ENCODE measurements around the gene COL11A2. TPM values are rescaled to one million over a fixed set of nuclear protein-coding genes. Genes with fewer than 3 reads are reported as not detected.

Gene COL11A2
- total RNA-seq, 1 experiment from 2014 or later, result 0.58 TPM

GRCh38 chr6:33169291-33170175 lies 22.7 kb downstream of the COL11A2 start:
- Histone ChIP-seq H3K4me3 (ENCODE audit: low read length) (no peak overlapping the region), H3K36me3 (ENCODE audit: low read depth, low read length) (no peaks in the 10 kb centered on the region), H3K79me2 (ENCODE audit: low read length) (no peaks in the 10 kb centered on the region), H3K4me1 (ENCODE audit: insufficient read depth, low read length) (no peaks in the 10 kb centered on the region), H3K4me2 (ENCODE audit: low read length) (no peak overlapping the region), H2AFZ (ENCODE audit: low read length) (no peak overlapping the region), H3F3A (ENCODE audit: low read length, unreplicated experiment) (no peaks in the 10 kb centered on the region), H3K27me3 (ENCODE audit: low read length) (no peaks in the 10 kb centered on the region), H4K20me1 (ENCODE audit: low read length) (no peaks in the 10 kb centered on the region), H3K9ac (ENCODE audit: low read length) (no peak overlapping the region), H3K27ac (ENCODE audit: low read length) (no peak overlapping the region), H3K9me2 (replicated peaks; ENCODE audit: low read length) (no peaks in the 10 kb centered on the region), H3K9me3 (ENCODE audit: low read length) (no peaks in the 10 kb centered on the region)
- no peak for DNase-seq
- CTCF ChIA-PET, result no interaction called here
- POLR2A ChIA-PET (ENCODE audit: unreplicated experiment), result no interaction called here
- TF ChIP-seq CTCF (conservative IDR thresholded peaks at IDR 0.05; ENCODE audit: low read depth, low read length), result no peak
- no peak for TF ChIP-seq EZH2phosphoT487 (IDR thresholded peaks at IDR 0.05; ENCODE audit: borderline replicate concordance, low read length)
- no peak for TF ChIP-seq EZH2 (IDR thresholded peaks at IDR 0.05; ENCODE audit: low read length, unreplicated experiment)
- ATAC-seq, result no peak
- intact Hi-C loops (cut with micrococcal nuclease), result no loop called here
- no TSS peak for BruUV-seq (replicated peaks)

GRCh38 chr6:33168639-33169038 lies 23.6 kb downstream of the COL11A2 start:
- no peak for DNase-seq
- Histone ChIP-seq H3K79me2 (ENCODE audit: low read length) (no peaks in the 10 kb centered on the region), H3K27me3 (ENCODE audit: low read length) (no peaks in the 10 kb centered on the region), H3K9me2 (replicated peaks; ENCODE audit: low read length) (no peaks in the 10 kb centered on the region), H3K36me3 (ENCODE audit: low read depth, low read length) (no peaks in the 10 kb centered on the region), H3K4me2 (ENCODE audit: low read length) (no peak overlapping the region), H3F3A (ENCODE audit: low read length, unreplicated experiment) (no peaks in the 10 kb centered on the region), H3K27ac (ENCODE audit: low read length) (no peak overlapping the region), H3K4me1 (ENCODE audit: insufficient read depth, low read length) (no peaks in the 10 kb centered on the region), H4K20me1 (ENCODE audit: low read length) (no peaks in the 10 kb centered on the region), H2AFZ (ENCODE audit: low read length) (no peak overlapping the region), H3K9me3 (ENCODE audit: low read length) (no peaks in the 10 kb centered on the region), H3K4me3 (ENCODE audit: low read length) (no peak overlapping the region), H3K9ac (ENCODE audit: low read length) (no peak overlapping the region)
- POLR2A ChIA-PET (ENCODE audit: unreplicated experiment), result no interaction called here
- no TSS peak for BruUV-seq (replicated peaks)
- CTCF ChIA-PET, result no interaction called here
- intact Hi-C loops (cut with micrococcal nuclease), result no loop called here
- ATAC-seq, result no peak
- no peak for TF ChIP-seq EZH2phosphoT487 (IDR thresholded peaks at IDR 0.05; ENCODE audit: borderline replicate concordance, low read length)

- H3K36me3 ChIP-seq (ENCODE audit: low read depth, low read length), result no peaks in the 10 kb centered on the region
- no peak overlapping the region for H3K27ac ChIP-seq (ENCODE audit: low read length)
- ATAC-seq, result no peak
- no peak for TF ChIP-seq EZH2phosphoT487 (IDR thresholded peaks at IDR 0.05; ENCODE audit: borderline replicate concordance, low read length)
- no peak for TF ChIP-seq EZH2 (IDR thresholded peaks at IDR 0.05; ENCODE audit: low read length, unreplicated experiment)
- TF ChIP-seq CTCF (conservative IDR thresholded peaks at IDR 0.05; ENCODE audit: low read depth, low read length), result no peak
- H3K4me1 ChIP-seq (ENCODE audit: insufficient read depth, low read length), result no peaks in the 10 kb centered on the region
- H3K79me2 ChIP-seq (ENCODE audit: low read length), result no peaks in the 10 kb centered on the region
- BruUV-seq (replicated peaks), result no TSS peak
- no peaks in the 10 kb centered on the region for H3K27me3 ChIP-seq (ENCODE audit: low read length)
- H3F3A ChIP-seq (ENCODE audit: low read length, unreplicated experiment), result no peaks in the 10 kb centered on the region
- H3K4me2 ChIP-seq (ENCODE audit: low read length), result no peak overlapping the region
- H3K9me2 ChIP-seq (replicated peaks; ENCODE audit: low read length), result no peaks in the 10 kb centered on the region
- no peak overlapping the region for H3K4me3 ChIP-seq (ENCODE audit: low read length)
- intact Hi-C loops (cut with micrococcal nuclease), result no loop called here
- ChIA-PET POLR2A (ENCODE audit: unreplicated experiment) (no interaction called here), CTCF (no interaction called here)
- no peak for DNase-seq
- H2AFZ ChIP-seq (ENCODE audit: low read length), result no peak overlapping the region
- H4K20me1 ChIP-seq (ENCODE audit: low read length), result no peaks in the 10 kb centered on the region
- H3K9me3 ChIP-seq (ENCODE audit: low read length), result no peaks in the 10 kb centered on the region
- no peak overlapping the region for H3K9ac ChIP-seq (ENCODE audit: low read length)
These were observed 24.0 kb downstream of the COL11A2 start for GRCh38 chr6:33168284-33168601.

Data from PC-3 (cell line).